ENCODE data around the gene F10.
"Not testable (repeated sequence)": the region's sequence is repeated elsewhere in the genome, so short reads cannot be mapped to it uniquely, and the experiment has no call there.

F10 gene

DNA sequence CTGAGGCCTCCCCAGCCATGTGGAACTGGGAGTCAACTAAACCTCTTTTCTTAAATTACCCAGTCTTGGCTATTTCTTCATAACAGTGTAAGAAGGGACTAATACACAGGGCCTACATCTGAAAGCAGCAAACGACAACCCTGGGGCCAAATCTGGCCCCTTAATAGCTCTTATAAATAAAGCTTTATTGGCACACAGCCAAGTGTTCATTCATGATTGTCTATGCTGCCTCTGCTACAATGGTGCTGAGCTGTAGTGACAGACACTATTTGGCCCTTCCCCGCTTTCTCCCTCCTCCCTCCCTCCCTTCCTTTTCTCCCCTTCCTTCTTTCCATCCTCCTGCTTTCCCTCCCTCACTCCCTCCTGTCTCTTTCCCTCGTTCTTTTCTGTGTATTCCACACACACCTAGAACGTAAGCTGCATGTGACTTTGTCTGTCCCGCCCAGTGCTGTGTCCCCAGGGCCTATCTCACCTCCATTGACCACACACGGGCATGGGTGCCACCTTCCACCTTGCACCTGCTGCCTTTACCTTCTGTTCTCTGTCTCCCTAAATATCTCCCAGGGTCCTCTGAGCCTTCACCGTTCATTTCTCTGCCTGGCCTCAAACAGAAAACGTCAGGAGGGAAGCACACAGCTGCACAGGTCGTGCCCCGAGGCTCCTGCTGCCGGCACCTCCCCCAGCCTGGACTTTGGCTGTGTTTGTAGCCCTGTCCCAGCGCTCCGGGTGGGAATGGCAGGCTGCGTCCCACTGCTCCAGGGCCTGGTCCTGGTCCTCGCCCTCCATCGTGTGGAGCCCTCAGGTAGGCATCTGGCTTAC is 35.5 kb downstream of the F10 start, which contains the start of gene PROZ:
TSS of gene PROZ (plus strand) at position 720 of the 819 bp plus-strand sequence. CDS start at position 733, 13 bp downstream.
- DNase-seq = no peak
- no peak for TF ChIP-seq GATA1 (IDR thresholded peaks at IDR 0.05; ENCODE audit: low read depth, low read length)
- TF ChIP-seq POLR2A (IDR thresholded peaks at IDR 0.05; ENCODE audit: low read length) = no peak

DNA sequence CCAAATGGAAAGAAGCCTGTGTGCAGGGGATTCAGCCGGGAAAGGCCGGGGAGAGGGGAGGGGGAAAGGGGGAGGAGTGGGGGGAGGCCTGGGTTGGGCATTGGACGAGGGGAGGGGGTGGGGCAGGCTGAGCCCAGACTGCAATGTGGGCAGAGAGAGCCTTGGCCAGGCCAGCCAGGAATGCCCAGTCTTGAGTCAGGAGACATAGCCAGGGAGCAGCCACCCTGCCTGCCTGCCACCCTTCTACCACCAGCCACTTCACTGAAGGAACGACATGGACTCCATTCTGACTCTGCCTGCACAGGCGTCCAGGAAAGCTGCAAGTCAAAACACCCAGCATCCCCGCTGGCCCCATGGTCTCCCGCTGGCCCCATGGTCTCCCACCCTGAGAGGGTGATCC is 36.3 kb downstream of the F10 start:
- no peak for TF ChIP-seq POLR2A (IDR thresholded peaks at IDR 0.05; ENCODE audit: low read length)
- TF ChIP-seq GATA1 (IDR thresholded peaks at IDR 0.05; ENCODE audit: low read depth, low read length) = no peak
- no peak for DNase-seq

DNA sequence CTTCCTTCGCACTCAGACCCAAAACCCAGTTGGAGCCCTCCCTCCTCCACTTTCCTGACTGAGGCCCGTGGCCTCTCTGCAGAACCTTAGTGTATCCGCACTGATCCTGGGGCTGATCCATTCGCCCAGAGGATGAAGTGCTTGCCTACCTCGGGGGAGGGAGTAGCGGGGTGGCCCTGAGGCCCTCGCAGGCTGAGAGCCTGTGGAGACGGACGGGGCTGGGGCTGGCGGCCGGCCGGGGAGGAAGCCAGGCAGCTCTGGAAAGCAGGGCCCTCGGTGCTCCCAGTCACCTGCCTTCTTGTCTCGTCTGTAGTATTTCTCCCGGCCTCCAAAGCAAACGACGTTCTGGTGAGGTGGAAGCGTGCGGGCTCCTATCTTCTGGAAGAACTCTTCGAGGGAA is 37.1 kb downstream of the F10 start:
- no peak for DNase-seq
- TF ChIP-seq POLR2A (IDR thresholded peaks at IDR 0.05; ENCODE audit: low read length) (no peak), GATA1 (IDR thresholded peaks at IDR 0.05; ENCODE audit: low read depth, low read length) (no peak)

DNA sequence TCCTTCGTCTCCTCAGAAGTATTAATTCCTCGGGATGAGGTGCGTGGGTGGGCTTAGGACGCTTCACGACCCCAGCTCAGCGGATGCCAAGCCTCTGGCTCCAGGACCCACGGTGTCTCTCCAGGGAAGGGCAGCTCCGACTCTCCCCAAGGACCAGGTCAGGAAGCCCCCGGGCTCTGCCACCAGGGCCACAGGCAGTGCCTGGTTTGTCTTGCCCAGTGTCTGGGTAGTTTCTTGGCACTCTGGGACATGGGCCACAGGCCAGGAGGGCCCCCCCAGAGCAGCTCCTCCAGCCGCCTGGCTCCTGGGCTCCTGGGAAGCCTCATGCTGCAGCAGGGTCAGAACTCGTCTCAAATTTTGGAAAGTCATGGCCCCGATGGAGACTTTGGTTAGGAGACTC is 38.4 kb downstream of the F10 start:
- DNase-seq = no peak

DNA sequence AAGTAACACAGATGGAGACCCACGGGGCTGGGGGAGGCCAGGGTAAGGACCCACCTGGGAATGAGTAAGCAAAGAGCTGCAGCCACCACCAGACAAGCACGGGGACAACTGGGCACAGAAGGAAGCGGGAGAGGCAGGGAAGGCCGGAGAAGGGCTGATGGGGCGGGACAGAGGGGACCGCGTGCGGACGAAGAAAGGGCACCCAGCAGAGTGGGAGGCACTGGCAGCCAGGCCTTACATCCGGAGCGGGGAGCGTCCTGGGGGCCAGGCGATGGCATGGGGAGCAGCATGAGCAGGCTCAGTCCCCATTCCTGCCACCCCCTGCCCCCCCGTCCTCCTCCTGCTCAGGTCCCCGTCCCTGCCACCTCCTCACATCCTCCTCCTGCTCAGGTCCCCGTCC is 38.8 kb downstream of the F10 start:
- TF ChIP-seq POLR2A (IDR thresholded peaks at IDR 0.05; ENCODE audit: low read length) (no peak), GATA1 (IDR thresholded peaks at IDR 0.05; ENCODE audit: low read depth, low read length) (no peak)

More for the DNA sequence above, 38.4 kb downstream of the F10 start:
- no peak for TF ChIP-seq POLR2A (IDR thresholded peaks at IDR 0.05; ENCODE audit: low read length)
- TF ChIP-seq GATA1 (IDR thresholded peaks at IDR 0.05; ENCODE audit: low read depth, low read length) = no peak

DNA sequence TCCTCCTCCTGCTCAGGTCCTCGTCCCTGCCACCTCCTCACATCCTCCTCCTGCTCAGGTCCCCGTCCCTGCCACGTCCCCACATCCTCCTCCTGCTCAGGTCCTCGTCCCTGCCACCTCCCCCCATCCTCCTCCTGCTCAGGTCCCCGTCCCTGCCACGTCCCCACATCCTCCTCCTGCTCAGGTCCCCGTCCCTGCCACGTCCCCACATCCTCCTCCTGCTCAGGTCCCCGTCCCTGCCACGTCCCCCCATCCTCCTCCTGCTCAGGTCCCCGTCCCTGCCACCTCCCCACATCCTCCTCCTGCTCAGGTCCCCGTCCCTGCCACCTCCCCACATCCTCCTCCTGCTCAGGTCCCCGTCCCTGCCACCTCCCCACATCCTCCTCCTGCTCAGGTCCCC is 39.4 kb downstream of the F10 start:
- not testable (repeated sequence) for DNase-seq

More for the DNA sequence above, 38.8 kb downstream of the F10 start:
- no peak for DNase-seq

DNA sequence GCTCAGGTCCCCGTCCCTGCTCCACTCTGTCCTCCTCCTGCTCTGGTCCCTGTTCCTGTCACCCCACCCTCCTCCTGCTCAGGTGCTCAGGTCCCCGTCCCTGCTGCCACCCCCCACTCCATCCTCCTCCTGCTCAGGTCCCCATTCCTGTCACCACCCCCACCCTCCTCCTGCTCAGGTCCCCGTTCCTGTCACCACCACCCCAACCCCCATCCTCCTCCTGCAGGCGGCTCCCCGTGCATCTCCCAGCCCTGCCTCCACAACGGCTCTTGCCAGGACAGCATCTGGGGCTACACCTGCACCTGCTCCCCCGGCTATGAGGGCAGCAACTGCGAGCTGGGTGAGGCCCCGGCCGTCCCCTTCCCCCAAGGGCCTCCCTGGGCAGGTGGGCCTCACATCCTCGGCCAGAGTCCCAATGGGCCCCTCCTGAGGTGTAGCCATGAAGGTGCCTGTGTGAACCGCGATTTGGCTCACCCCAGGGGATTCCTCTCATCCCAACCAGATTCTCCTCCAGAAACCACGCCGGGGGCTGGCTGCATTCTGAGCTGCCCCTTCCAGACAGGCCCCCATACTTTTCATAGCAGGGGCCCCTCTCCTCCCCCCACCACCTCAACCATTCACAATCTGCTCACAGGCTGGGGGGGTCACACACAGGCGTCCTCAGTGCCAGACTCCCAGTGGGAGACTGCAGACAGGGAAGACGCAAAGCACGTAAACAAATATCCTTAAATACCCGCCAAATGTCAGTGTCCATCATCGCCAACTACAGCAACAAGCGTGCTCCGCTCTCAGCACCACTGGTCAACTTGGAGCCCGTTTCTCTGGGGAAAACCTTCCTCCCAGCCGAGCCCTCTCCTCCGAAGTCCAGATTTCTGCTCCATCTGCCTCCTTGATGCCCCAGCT is 40.4 kb downstream of the F10 start:
- no peak for DNase-seq
- no peak for TF ChIP-seq GATA1 (IDR thresholded peaks at IDR 0.05; ENCODE audit: low read depth, low read length)
- no peak for TF ChIP-seq POLR2A (IDR thresholded peaks at IDR 0.05; ENCODE audit: low read length)

DNA sequence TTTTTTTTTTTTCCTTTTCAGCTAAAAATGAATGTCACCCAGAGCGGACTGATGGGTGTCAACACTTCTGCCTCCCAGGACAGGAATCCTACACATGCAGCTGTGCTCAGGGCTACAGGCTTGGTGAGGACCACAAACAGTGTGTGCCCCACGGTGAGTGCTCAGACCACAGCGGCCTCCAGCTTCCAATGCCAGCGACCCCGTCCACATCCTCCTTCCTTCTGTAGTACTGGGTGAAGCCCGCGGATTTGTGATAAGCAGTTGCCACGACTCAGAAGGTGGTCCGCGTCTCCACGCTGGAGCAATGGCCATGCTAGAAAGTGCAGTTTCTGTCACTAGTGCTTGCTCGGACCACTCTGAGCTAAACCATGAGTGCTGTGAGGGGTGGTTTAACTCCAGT is 41.9 kb downstream of the F10 start:
- TF ChIP-seq GATA1 (IDR thresholded peaks at IDR 0.05; ENCODE audit: low read depth, low read length) (no peak), POLR2A (IDR thresholded peaks at IDR 0.05; ENCODE audit: low read length) (no peak)

DNA sequence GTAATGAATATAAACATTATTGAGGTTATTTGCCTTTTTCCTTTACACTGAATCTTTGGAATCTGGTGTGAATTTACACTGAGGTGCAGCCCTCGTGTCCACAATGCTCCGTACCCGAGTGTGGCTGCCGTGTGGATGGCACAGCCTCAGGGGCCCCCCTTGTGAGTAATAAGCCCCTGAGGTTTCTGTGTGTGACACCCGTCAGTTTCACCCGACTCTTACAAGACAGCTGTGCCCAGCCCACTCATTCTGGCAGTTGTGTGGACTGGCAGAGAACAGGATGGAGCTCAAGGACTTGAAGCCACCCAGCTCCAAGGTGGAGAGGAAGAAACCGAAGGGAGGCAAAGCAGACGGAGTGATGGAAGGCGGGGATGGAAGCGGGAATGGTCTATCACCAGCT is 43.7 kb downstream of the F10 start:
- TF ChIP-seq POLR2A (IDR thresholded peaks at IDR 0.05; ENCODE audit: low read length) (no peak), GATA1 (IDR thresholded peaks at IDR 0.05; ENCODE audit: low read depth, low read length) (no peak)
- no peak for DNase-seq

More for the DNA sequence above, 41.9 kb downstream of the F10 start:
- no peak for DNase-seq

DNA sequence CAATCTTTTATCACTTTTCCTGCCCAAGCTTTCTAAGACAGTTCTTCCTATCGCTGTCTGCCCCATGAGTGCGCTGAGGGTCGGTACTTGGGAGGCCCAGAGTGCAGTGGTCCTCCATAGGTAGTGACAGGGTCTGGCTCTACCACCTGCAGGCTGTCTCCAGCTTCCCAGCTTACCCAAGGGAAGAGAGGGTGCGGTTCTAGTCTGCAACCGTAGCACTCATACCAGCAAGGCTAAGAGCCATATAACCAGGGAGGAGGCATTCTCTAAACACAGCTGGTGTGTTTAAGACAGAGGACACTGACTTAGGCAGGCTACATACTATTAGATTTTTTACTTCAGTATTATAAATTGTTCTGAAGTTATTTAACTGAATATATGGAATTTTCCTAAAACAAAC is 44.1 kb downstream of the F10 start:
- TF ChIP-seq POLR2A (IDR thresholded peaks at IDR 0.05; ENCODE audit: low read length) (no peak), GATA1 (IDR thresholded peaks at IDR 0.05; ENCODE audit: low read depth, low read length) (no peak)
- no peak for DNase-seq

DNA sequence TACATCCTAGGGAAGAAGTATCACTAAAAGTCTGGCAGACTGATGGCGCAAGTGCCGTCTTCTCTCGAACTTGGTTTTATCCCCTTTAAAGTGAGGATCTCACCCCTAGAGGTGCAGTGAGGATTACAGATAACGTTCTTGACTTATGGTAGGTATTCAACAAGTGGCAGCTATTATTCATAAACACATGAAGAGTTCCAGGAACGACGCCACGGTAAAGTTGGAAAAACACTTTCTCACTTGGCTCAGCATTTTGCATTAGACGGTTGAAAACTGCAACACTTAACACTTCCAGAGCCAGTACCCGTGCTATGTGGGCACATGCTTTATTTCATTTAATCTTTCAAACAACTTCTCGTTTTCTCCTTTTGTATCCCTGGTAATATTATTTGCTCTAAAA is 44.6 kb downstream of the F10 start:
- no peak for TF ChIP-seq GATA1 (IDR thresholded peaks at IDR 0.05; ENCODE audit: low read depth, low read length)
- TF ChIP-seq POLR2A (IDR thresholded peaks at IDR 0.05; ENCODE audit: low read length) = no peak
- DNase-seq = no peak

DNA sequence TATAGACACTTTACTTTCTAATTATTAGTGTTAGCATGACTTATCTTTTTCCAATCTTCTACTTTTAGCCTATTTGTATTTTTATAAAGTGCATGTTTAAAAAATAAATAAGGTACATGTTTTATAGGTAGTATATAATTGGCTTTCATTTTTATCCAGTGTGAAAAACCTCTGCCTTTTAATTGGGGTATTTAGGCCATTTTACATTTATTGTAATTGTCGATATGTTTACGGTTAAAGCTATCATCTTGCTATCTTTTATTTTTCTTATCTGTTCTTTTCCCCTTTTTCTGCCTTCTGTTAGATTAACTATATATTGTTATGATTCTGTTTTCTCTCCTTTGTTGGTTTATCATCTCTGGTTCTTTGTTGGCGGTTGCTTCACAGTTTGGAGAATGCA is 45.0 kb downstream of the F10 start:
- no peak for TF ChIP-seq GATA1 (IDR thresholded peaks at IDR 0.05; ENCODE audit: low read depth, low read length)
- no peak for TF ChIP-seq POLR2A (IDR thresholded peaks at IDR 0.05; ENCODE audit: low read length)
- no peak for DNase-seq

DNA sequence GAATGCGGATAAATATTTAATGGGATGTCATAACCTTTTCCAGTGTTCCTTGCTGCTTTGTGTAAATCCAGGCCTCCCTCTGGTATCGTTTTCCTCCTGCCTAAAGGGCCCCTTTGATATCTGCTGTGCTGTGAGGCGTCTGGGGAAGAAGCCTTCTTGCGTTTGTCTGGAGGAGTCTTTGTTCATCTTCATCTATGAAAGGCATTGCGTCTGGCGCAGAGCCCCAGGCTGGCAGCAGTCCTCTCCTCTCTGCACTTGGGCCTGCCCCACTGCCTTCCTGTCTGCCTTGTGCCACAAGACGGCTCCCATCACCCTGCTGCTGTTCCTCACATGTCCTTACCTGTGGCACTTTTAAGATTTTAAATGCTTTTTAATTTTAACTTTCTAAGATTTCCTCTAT is 45.6 kb downstream of the F10 start:
- TF ChIP-seq GATA1 (IDR thresholded peaks at IDR 0.05; ENCODE audit: low read depth, low read length) (no peak), POLR2A (IDR thresholded peaks at IDR 0.05; ENCODE audit: low read length) (no peak)
- no peak for DNase-seq
